Astrocyte (in vitro differentiated cells and primary cell): ENCODE results near the gene EVI5L.
"Not testable (repeated sequence)": the region's sequence is repeated elsewhere in the genome, so short reads cannot be mapped to it uniquely, and the experiment has no call there.

Source experiments
- EZH2 ChIP-seq: IDR thresholded peaks from 2 replicates; pipeline ENCODE4 v1.6.1; 2012; ENCODE audit warnings: mild to moderate bottlenecking, low read length, inconsistent platforms; ENCODE audit not compliant: insufficient read depth
- TF ChIP-seq, protein P1 (sequence below): IDR thresholded peaks from 2 replicates; pipeline ENCODE4 v1.5.1; 2011; ENCODE audit warnings: low read depth, mild to moderate bottlenecking, inconsistent platforms, low read length, moderate library complexity; ENCODE audit not compliant: insufficient read depth

DNA sequence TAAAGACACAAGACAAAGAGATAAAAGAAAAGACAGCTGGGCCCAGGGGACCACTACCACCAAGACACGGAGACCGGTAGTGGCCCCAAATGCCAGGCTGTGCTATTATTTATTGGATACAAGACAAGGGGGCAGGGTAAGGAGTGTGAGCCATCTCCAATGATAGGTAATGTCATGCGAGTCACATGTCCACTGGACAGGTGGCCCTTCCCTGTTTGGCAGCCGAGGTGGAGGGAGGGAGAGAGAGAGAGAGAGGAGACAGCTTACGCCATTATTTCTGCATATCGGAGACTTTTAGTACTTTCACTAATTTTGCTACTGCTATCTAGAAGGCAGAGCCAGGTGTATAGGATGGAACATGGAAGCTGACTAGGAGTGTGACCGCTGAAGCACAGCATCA, 37.3 kb upstream of the EVI5L start:
- TF ChIP-seq, protein P1, sequence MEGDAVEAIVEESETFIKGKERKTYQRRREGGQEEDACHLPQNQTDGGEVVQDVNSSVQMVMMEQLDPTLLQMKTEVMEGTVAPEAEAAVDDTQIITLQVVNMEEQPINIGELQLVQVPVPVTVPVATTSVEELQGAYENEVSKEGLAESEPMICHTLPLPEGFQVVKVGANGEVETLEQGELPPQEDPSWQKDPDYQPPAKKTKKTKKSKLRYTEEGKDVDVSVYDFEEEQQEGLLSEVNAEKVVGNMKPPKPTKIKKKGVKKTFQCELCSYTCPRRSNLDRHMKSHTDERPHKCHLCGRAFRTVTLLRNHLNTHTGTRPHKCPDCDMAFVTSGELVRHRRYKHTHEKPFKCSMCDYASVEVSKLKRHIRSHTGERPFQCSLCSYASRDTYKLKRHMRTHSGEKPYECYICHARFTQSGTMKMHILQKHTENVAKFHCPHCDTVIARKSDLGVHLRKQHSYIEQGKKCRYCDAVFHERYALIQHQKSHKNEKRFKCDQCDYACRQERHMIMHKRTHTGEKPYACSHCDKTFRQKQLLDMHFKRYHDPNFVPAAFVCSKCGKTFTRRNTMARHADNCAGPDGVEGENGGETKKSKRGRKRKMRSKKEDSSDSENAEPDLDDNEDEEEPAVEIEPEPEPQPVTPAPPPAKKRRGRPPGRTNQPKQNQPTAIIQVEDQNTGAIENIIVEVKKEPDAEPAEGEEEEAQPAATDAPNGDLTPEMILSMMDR = not testable (repeated sequence)
- TF ChIP-seq EZH2 = not testable (repeated sequence)
